RWPE1 (cell line): ENCODE data around the gene ZNF398.

Experiments
- CTCF ChIA-PET: fragments of 350-600 bp; sonication (Branson Sonifier 250); formaldehyde crosslinking; extraction: SDS; loops from one replicate; lab custom pipeline; 2021; lab: Yijun Ruan, JAX
- POLR2A ChIA-PET: fragments of 400-600 bp; formaldehyde crosslinking; extraction: SDS; loops from one replicate; lab custom pipeline; 2020; ENCODE audit warnings: antibody characterized with exemption; ENCODE audit not compliant: low non-redundant PET; lab: Yijun Ruan, JAX
- DNase-seq: peaks from one replicate; pipeline ENCODE4 v3.0.0; 2012; ENCODE audit warnings: low spot score
- H3K27ac ChIP-seq: fragments of 450-650 bp; 2 replicates; pipeline ENCODE4 v1.5.1; 2017
- TF ChIP-seq, protein P1 (sequence below): fragments of 450-650 bp; conservative IDR thresholded peaks from 2 replicates; pipeline ENCODE4 v1.5.1; 2017; ENCODE audit warnings: low read depth, mild to moderate bottlenecking

The ZNF398 gene

DNA sequence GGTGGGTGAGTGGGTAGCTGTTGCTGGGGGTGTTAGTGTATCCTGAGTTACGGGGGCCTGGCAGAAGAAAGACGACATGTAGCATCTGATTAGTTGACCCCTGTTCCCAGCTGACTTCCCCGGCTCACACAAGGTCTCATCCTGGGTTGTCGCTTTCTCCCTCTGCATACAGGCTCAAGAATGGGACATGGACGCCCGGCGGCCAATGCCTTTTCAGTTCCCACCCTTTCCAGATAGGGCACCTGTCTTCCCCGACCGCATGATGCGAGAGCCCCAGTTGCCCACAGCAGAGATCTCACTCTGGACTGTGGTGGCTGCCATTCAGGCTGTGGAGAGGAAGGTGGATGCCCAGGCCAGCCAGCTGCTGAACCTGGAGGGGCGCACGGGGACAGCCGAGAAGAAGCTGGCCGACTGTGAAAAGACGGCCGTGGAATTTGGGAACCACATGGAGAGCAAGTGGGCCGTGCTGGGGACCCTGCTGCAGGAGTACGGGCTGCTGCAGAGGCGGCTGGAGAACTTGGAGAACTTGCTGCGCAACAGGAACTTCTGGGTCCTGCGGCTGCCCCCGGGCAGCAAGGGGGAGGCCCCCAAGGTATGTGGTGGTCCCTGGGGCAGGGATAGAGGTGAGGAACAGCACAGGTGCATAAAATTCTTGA lies 51.0 kb downstream of the ZNF398 start:
- POLR2A ChIA-PET: no interaction called here
- CTCF ChIA-PET: no interaction called here
- H3K27ac ChIP-seq: peak overlapping the region; percentile 95
- TF ChIP-seq, protein P1, sequence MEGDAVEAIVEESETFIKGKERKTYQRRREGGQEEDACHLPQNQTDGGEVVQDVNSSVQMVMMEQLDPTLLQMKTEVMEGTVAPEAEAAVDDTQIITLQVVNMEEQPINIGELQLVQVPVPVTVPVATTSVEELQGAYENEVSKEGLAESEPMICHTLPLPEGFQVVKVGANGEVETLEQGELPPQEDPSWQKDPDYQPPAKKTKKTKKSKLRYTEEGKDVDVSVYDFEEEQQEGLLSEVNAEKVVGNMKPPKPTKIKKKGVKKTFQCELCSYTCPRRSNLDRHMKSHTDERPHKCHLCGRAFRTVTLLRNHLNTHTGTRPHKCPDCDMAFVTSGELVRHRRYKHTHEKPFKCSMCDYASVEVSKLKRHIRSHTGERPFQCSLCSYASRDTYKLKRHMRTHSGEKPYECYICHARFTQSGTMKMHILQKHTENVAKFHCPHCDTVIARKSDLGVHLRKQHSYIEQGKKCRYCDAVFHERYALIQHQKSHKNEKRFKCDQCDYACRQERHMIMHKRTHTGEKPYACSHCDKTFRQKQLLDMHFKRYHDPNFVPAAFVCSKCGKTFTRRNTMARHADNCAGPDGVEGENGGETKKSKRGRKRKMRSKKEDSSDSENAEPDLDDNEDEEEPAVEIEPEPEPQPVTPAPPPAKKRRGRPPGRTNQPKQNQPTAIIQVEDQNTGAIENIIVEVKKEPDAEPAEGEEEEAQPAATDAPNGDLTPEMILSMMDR: no peak
- DNase-seq: no peak

DNA sequence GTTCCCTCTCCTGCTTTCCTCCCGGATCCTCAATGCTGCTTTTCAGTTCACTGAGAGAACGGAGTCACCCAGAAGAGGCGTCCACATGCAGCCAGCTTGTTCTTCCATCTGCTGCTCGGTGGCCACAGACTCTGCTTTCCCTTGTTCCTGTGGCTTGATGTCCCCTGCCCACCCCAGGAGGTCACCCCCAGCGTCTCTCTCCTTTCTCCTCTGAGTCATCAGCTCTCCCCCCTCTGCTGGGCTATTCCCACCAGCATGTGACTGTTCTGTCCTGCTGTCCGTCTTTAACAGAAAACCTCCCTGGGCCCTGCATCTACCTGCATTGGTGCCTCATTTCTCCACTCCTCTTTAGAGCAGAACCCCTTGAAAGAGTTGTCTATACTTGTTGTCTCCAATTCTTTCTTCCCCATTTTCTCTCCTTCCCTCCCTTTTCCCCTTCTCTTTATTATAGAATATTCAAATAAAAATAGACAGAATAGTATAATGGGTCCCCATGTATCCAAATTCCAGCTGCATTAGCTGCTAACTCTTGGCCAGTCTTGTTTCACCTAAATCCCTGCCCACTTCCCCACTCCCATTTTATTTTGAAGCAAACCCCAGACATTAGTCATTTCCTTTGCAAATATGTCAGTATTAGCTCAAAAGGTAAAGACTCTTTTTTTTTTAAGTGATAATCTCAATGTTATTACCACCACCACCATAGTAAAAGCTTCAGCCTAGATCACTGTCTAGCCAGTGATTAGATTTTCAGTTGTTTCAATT lies 52.2 kb downstream of the ZNF398 start:
- CTCF ChIA-PET: no interaction called here

DNA sequence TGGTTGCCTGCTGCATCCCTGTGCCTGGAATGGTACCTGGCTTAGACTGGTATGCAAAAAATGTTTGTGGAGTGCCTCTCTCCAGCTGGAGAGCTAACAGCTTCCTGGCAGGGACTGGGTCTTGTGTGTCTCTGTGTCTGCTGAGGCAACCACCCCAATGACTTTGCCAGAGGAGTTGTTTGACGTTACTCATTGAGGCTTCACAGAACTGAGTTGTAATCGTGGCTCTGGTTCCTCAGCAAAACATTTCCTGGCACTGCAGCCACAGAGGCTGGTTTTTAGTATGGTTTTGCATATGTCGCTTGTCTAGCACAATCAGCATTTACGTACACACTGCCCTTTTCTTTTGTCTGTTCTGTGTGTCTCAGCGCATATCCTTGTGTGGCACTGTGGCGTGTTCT lies 55.6 kb downstream of the ZNF398 start:
- POLR2A ChIA-PET: no interaction called here
- TF ChIP-seq, protein P1: no peak
- CTCF ChIA-PET: no interaction called here
- H3K27ac ChIP-seq: no peak overlapping the region
- DNase-seq: no peak

More for the DNA sequence above, 52.2 kb downstream of the ZNF398 start:
- no peak for DNase-seq
- TF ChIP-seq, protein P1: no peak
- POLR2A ChIA-PET: no interaction called here
- H3K27ac ChIP-seq: peak overlapping the region; percentile 95

DNA sequence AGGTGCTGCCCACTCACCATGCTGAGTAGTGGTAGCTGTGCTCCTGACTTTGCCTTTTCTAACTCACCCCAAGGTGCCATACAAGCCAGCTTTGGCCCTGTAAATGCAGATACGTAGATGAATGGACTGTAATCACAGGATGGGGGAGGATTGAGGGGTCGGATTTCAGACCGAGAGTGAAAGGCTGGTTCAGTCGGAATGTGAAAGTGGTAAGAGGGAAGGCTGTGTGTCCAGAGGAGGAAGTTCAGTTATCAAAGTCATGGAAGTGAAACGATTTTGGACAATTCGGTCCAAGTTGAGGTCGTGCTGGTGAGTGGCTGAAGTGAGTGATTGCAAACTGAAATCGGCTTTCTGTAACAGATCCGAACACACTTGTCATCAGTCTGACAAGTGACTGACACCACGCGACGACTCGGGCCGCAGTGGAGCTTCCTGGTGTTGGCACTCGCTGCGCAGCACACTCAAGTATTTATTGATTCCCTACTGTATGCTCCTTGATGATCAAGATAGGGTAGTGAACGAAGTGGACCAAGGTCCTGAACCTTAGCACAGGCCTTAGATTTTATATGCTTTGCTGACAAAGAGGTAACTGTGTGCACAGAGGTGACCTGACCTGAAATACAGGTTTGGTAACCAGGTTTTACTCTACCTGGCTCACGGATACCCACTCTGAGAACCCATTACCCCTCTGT lies 58.6 kb downstream of the ZNF398 start:
- no peak for DNase-seq
- TF ChIP-seq, protein P1: no peak
- H3K27ac ChIP-seq: no peak overlapping the region
- ChIA-PET POLR2A (no interaction called here), CTCF (no interaction called here)

DNA sequence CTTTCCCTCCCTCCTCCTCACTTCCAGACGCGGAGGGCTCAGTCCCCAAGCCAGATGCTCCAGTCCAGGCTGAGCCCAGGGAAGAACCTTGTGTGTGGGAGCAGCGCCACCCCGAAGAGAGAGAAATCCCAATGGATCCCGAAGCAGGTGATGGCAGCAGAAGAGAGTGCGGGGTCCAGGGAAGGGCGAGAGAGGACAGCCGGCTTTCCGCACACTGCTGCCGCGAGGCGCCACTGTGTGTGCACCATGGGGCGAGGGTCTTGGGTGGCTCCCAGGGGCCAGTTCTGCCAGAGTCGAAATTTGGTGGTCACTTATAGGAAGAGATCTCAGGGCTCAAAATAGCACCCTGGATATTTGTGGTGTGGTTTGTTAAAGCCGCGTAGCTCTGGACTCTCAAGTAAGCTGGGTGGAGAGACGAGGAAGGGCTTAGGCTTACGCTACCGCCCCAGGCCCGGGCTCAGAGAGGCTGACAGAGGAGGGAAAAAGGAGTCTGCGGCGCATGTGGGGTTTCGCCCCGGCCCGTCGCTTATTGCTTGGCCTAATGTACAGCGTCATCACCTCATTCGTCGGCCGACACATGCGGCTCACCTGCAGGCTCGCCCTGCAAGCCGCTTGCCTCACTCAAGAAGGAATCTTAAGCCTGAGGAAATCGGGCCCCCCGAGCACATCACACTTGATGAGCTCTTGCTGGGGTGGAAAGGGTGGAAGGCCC lies 60.2 kb downstream of the ZNF398 start:
- POLR2A ChIA-PET: interaction anchor here (0.6 kb wide), 1 partner anchor 188 kb away, joined by 3 read pairs; no protein-coding TSS in a partner anchor
- CTCF ChIA-PET: no interaction called here
- no peak for DNase-seq
- no peak overlapping the region for H3K27ac ChIP-seq
- TF ChIP-seq, protein P1: no peak
